Ishikawa (cell line): ENCODE data around the gene RPL12.

Experiments used
- CEBPB ChIP-seq: IDR thresholded peaks from 2 replicates; pipeline ENCODE4 v1.6.1; 2012
- CREB1 ChIP-seq: IDR thresholded peaks from 2 replicates; pipeline ENCODE4 v1.6.1; 2012; ENCODE audit warnings: low read depth
- EGR1 ChIP-seq: IDR thresholded peaks from 2 replicates; pipeline ENCODE4 v1.6.1; 2012
- EP300 ChIP-seq: IDR thresholded peaks from 2 replicates; pipeline ENCODE4 v1.6.1; 2012; ENCODE audit warnings: borderline replicate concordance
- FOXM1 ChIP-seq: IDR thresholded peaks from 2 replicates; pipeline ENCODE4 v1.6.1; 2012; ENCODE audit warnings: low read depth, borderline replicate concordance
- MAX ChIP-seq: IDR thresholded peaks from 2 replicates; pipeline ENCODE4 v1.6.1; 2012
- NFIC ChIP-seq: IDR thresholded peaks from 2 replicates; pipeline ENCODE4 v1.6.1; 2012
- RAD21 ChIP-seq: IDR thresholded peaks from 2 replicates; pipeline ENCODE4 v1.6.1; 2012; ENCODE audit warnings: low read depth
- TAF1 ChIP-seq: IDR thresholded peaks from 2 replicates; pipeline ENCODE4 v1.6.1; 2012; ENCODE audit warnings: low read depth, mild to moderate bottlenecking
- TCF12 ChIP-seq: IDR thresholded peaks from 2 replicates; pipeline ENCODE4 v1.6.1; 2012; ENCODE audit warnings: low read depth
- TEAD4 ChIP-seq: IDR thresholded peaks from 2 replicates; pipeline ENCODE4 v1.6.1; 2012
- YY1 ChIP-seq: IDR thresholded peaks from 2 replicates; pipeline ENCODE4 v1.6.1; 2012; ENCODE audit warnings: low read depth
- ZBTB7A ChIP-seq: IDR thresholded peaks from 2 replicates; pipeline ENCODE4 v1.6.1; 2012; ENCODE audit warnings: low read depth
- TF ChIP-seq, protein P1 (sequence below): IDR thresholded peaks from 2 replicates; pipeline ENCODE4 v1.6.1; 2012; ENCODE audit warnings: low read depth, mild to moderate bottlenecking
- TF ChIP-seq, protein P2 (sequence below): IDR thresholded peaks from 2 replicates; pipeline ENCODE4 v1.6.1; 2012

RPL12 gene

DNA sequence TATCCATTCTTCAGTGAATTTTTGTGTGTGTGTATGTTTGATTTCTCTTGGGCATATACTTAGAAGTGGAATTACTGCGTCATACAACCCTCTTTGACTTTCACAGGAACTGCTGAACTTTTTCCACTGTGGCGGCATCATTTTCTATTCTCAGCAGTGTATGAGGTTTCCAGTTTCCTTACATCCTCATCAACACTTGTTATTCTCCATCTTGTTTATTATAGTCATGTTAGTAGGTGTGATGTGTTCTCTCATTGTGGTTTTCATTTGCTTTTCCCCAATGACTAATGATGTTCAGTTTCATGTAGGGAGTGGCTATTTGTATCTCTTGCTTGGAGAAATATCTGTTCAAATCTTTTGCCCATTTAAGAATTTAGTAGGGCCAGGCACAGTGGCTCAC, 24.4 kb downstream of the RPL12 start:
- TF ChIP-seq, protein P1, sequence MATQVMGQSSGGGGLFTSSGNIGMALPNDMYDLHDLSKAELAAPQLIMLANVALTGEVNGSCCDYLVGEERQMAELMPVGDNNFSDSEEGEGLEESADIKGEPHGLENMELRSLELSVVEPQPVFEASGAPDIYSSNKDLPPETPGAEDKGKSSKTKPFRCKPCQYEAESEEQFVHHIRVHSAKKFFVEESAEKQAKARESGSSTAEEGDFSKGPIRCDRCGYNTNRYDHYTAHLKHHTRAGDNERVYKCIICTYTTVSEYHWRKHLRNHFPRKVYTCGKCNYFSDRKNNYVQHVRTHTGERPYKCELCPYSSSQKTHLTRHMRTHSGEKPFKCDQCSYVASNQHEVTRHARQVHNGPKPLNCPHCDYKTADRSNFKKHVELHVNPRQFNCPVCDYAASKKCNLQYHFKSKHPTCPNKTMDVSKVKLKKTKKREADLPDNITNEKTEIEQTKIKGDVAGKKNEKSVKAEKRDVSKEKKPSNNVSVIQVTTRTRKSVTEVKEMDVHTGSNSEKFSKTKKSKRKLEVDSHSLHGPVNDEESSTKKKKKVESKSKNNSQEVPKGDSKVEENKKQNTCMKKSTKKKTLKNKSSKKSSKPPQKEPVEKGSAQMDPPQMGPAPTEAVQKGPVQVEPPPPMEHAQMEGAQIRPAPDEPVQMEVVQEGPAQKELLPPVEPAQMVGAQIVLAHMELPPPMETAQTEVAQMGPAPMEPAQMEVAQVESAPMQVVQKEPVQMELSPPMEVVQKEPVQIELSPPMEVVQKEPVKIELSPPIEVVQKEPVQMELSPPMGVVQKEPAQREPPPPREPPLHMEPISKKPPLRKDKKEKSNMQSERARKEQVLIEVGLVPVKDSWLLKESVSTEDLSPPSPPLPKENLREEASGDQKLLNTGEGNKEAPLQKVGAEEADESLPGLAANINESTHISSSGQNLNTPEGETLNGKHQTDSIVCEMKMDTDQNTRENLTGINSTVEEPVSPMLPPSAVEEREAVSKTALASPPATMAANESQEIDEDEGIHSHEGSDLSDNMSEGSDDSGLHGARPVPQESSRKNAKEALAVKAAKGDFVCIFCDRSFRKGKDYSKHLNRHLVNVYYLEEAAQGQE, result no peak

GRCh38 chr9:127424676-127424999, 26.6 kb downstream of the RPL12 start:
- no peak for TF ChIP-seq NFIC
- TF ChIP-seq, protein P1, result no peak
- TF ChIP-seq, protein P2, sequence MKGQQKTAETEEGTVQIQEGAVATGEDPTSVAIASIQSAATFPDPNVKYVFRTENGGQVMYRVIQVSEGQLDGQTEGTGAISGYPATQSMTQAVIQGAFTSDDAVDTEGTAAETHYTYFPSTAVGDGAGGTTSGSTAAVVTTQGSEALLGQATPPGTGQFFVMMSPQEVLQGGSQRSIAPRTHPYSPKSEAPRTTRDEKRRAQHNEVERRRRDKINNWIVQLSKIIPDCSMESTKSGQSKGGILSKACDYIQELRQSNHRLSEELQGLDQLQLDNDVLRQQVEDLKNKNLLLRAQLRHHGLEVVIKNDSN, result no peak
- TF ChIP-seq CEBPB, result no peak
- no peak for TF ChIP-seq ZBTB7A
- TF ChIP-seq MAX, result no peak
- TF ChIP-seq FOXM1, result no peak
- no peak for TF ChIP-seq TAF1
- no peak for TF ChIP-seq TCF12
- no peak for TF ChIP-seq RAD21
- TF ChIP-seq EGR1, result no peak
- no peak for TF ChIP-seq YY1
- TF ChIP-seq CREB1, result no peak
- TF ChIP-seq TEAD4, result no peak
- no peak for TF ChIP-seq EP300

DNA sequence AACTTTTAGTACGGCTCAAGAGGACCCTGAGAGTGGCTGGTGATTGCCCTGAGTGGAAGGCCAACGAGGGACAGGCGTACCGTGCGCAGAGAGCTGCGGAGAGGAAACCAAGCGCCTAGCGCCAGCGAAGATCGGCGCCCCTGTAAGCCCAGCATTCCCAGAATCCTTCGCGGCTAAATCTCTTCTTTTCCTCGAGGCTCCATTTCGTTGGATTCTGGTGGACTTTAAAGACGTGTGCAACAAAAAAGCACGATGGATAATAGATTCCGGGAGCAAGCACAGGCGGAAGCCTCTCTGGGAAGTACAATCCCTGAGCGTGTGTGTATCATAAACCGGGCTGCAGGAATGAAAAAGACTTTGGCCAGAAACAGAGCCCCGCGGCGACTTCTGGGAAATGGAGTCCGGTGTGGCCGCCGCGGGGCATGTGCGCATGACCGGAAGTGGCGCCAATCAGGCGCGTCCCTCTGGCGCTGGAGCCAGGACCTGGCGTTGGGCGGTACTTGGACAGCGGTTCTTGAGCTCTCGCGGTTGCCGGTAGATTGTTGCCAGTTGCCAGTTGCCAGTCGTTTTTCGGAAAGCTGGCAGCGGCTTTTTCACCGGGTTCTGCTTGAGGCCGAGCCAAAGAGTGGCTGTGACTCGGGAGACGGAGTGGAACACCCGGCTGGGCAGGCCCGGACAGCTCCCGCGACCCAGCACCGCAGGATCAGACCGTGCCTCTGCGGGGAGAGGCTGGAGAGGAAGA, 27.1 kb downstream of the RPL12 start, which contains the start of gene ZNF79:
TSS of gene ZNF79 (plus strand) at position 449 of the 742 bp plus-strand sequence. CDS start 406 bp downstream, outside the sequence.
- TF ChIP-seq FOXM1 (no peak), RAD21 (no peak), CREB1 (peak; percentile 92), TCF12 (no peak; the same call in 1 of the 2 replicates), TAF1 (peak; percentile 62; the same call in 1 of the 2 replicates), ZBTB7A (no peak), NFIC (peak; percentile 49), YY1 (peak; percentile 66), TEAD4 (no peak), EGR1 (no peak), MAX (peak; percentile 21), CEBPB (no peak), EP300 (no peak)
- TF ChIP-seq, protein P2, result peak; percentile 62
- TF ChIP-seq, protein P1, result peak; percentile 59

DNA sequence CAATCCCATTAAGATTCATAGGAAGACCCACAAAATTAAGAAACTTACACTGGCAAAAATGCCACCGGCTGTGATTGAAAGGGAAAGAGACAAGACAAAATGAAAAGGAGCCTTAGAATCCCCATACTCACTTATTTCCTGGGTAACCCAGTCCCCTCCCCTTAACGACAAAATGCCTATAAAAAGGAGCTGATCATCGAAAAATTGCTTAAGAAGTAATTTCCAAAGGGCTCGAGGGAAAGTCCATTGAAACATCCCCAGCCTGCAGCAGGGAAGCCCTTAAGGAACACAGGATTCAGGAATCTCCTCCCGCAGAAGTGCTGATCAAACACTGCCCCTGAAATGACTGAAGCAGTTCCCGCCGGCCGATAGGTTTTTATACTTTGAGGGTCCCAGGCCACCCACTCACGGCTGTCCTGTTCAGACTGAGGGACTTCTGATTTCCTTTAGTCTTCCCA, 27.7 kb downstream of the RPL12 start:
- TF ChIP-seq, protein P1, result no peak
- TF ChIP-seq EP300 (no peak), TCF12 (no peak), YY1 (no peak), FOXM1 (no peak), EGR1 (no peak), NFIC (no peak), MAX (no peak), CEBPB (no peak), ZBTB7A (no peak), TAF1 (no peak), CREB1 (no peak)
